ENCODE measurements around the gene LENG1.
A peak's percentile ranks its signal among the peaks of the same experiment; 100 is the strongest.
"Not testable (repeated sequence)": the region's sequence is repeated elsewhere in the genome, so short reads cannot be mapped to it uniquely, and the experiment has no call there.

LENG1 gene

GRCh38 chr19:54159352-54160181 is at the start of gene LENG1:
Gene LENG1 (minus strand): TSS chr19:54159721. CDS start chr19:54159695, 26 bp downstream.
- H3K36me3 ChIP-seq (ENCODE audit: control insufficient read depth in 2 of 2, insufficient read depth in 2 of 2, low read length in 2 of 2) = peaks cover 28 to 31% of the 10 kb centered on the region in 2 donors
- peaks cover 42 to 44% of the 10 kb centered on the region in 2 donors for H3K4me1 ChIP-seq (ENCODE audit: control insufficient read depth in 2 of 2, insufficient read depth in 2 of 2, low read length in 2 of 2)
- no peaks in the 10 kb centered on the region for H3K9me3 ChIP-seq (ENCODE audit: control insufficient read depth in 2 of 2, low read length in 2 of 2)
- H3K27me3 ChIP-seq (ENCODE audit: control insufficient read depth in 2 of 2, insufficient read depth in 2 of 2, low read length in 2 of 2) = no peaks in the 10 kb centered on the region
- peak within 1 kb of the TSS; percentile 82 to 97 for H3K4me3 ChIP-seq (ENCODE audit: low read length in 2 of 2)
- H3K9ac ChIP-seq (ENCODE audit: low read depth in 1 of 2, low read length in 2 of 2) = peak within 1 kb of the TSS; percentile 84 to 91
- peak within 1 kb of the TSS; percentile 96 to 98 for H3K27ac ChIP-seq (ENCODE audit: low read depth in 2 of 2, low read length in 2 of 2)

GRCh38 chr19:54208784-54209057 is 49.2 kb upstream of the LENG1 start:
- Histone ChIP-seq H3K9me3 (ENCODE audit: control insufficient read depth in 2 of 2, low read length in 2 of 2) (no peaks in the 10 kb centered on the region), H3K36me3 (ENCODE audit: control insufficient read depth in 2 of 2, insufficient read depth in 2 of 2, low read length in 2 of 2) (peaks cover 26 to 44% of the 10 kb centered on the region in 2 donors), H3K27me3 (ENCODE audit: control insufficient read depth in 2 of 2, insufficient read depth in 2 of 2, low read length in 2 of 2) (no peaks in the 10 kb centered on the region), H3K4me3 (ENCODE audit: low read length in 2 of 2) (no peak overlapping the region), H3K27ac (ENCODE audit: low read depth in 2 of 2, low read length in 2 of 2) (peak overlapping the region; percentile 82 to 87), H3K4me1 (ENCODE audit: control insufficient read depth in 2 of 2, insufficient read depth in 2 of 2, low read length in 2 of 2) (peaks cover 36 to 61% of the 10 kb centered on the region in 2 donors), H3K9ac (ENCODE audit: low read depth in 1 of 2, low read length in 2 of 2) (peak overlapping the region in 1 of 2 donors; percentile 69)

GRCh38 chr19:54207983-54208783 is 48.7 kb upstream of the LENG1 start:
- no peak overlapping the region for H3K9ac ChIP-seq (ENCODE audit: low read depth in 1 of 2, low read length in 2 of 2)
- H3K27me3 ChIP-seq (ENCODE audit: control insufficient read depth in 2 of 2, insufficient read depth in 2 of 2, low read length in 2 of 2) = no peaks in the 10 kb centered on the region
- H3K9me3 ChIP-seq (ENCODE audit: control insufficient read depth in 2 of 2, low read length in 2 of 2) = no peaks in the 10 kb centered on the region
- peak overlapping the region; percentile 82 to 87 for H3K27ac ChIP-seq (ENCODE audit: low read depth in 2 of 2, low read length in 2 of 2)
- peaks cover 39 to 66% of the 10 kb centered on the region in 2 donors for H3K4me1 ChIP-seq (ENCODE audit: control insufficient read depth in 2 of 2, insufficient read depth in 2 of 2, low read length in 2 of 2)
- no peak overlapping the region for H3K4me3 ChIP-seq (ENCODE audit: low read length in 2 of 2)
- H3K36me3 ChIP-seq (ENCODE audit: control insufficient read depth in 2 of 2, insufficient read depth in 2 of 2, low read length in 2 of 2) = peaks cover 29 to 47% of the 10 kb centered on the region in 2 donors

GRCh38 chr19:54207676-54207982 is 48.1 kb upstream of the LENG1 start:
- peaks cover 44 to 70% of the 10 kb centered on the region in 2 donors for H3K4me1 ChIP-seq (ENCODE audit: control insufficient read depth in 2 of 2, insufficient read depth in 2 of 2, low read length in 2 of 2)
- H3K36me3 ChIP-seq (ENCODE audit: control insufficient read depth in 2 of 2, insufficient read depth in 2 of 2, low read length in 2 of 2) = peaks cover 35 to 53% of the 10 kb centered on the region in 2 donors
- no peak overlapping the region for H3K9ac ChIP-seq (ENCODE audit: low read depth in 1 of 2, low read length in 2 of 2)
- H3K9me3 ChIP-seq (ENCODE audit: control insufficient read depth in 2 of 2, low read length in 2 of 2) = no peaks in the 10 kb centered on the region
- H3K27ac ChIP-seq (ENCODE audit: low read depth in 2 of 2, low read length in 2 of 2) = peak overlapping the region; percentile 67 to 73
- no peaks in the 10 kb centered on the region for H3K27me3 ChIP-seq (ENCODE audit: control insufficient read depth in 2 of 2, insufficient read depth in 2 of 2, low read length in 2 of 2)
- no peak overlapping the region for H3K4me3 ChIP-seq (ENCODE audit: low read length in 2 of 2)

GRCh38 chr19:54207193-54207592 is 47.7 kb upstream of the LENG1 start:
- H3K4me1 ChIP-seq (ENCODE audit: control insufficient read depth in 2 of 2, insufficient read depth in 2 of 2, low read length in 2 of 2) = peaks cover 49 to 75% of the 10 kb centered on the region in 2 donors
- H3K9ac ChIP-seq (ENCODE audit: low read depth in 1 of 2, low read length in 2 of 2); H3K9me3 ChIP-seq (ENCODE audit: control insufficient read depth in 2 of 2, low read length in 2 of 2); H3K27me3 ChIP-seq (ENCODE audit: control insufficient read depth in 2 of 2, insufficient read depth in 2 of 2, low read length in 2 of 2); H3K4me3 ChIP-seq (ENCODE audit: low read length in 2 of 2): not testable (repeated sequence)
- peak overlapping the region; percentile 24 to 67 for H3K27ac ChIP-seq (ENCODE audit: low read depth in 2 of 2, low read length in 2 of 2)
- peaks cover 38 to 57% of the 10 kb centered on the region in 2 donors for H3K36me3 ChIP-seq (ENCODE audit: control insufficient read depth in 2 of 2, insufficient read depth in 2 of 2, low read length in 2 of 2)

- Histone ChIP-seq H3K27me3 (ENCODE audit: control insufficient read depth in 2 of 2, insufficient read depth in 2 of 2, low read length in 2 of 2) (no peaks in the 10 kb centered on the region), H3K9me3 (ENCODE audit: control insufficient read depth in 2 of 2, low read length in 2 of 2) (no peaks in the 10 kb centered on the region), H3K4me1 (ENCODE audit: control insufficient read depth in 2 of 2, insufficient read depth in 2 of 2, low read length in 2 of 2) (peaks cover 53 to 79% of the 10 kb centered on the region in 2 donors), H3K36me3 (ENCODE audit: control insufficient read depth in 2 of 2, insufficient read depth in 2 of 2, low read length in 2 of 2) (peaks cover 38 to 60% of the 10 kb centered on the region in 2 donors), H3K27ac (ENCODE audit: low read depth in 2 of 2, low read length in 2 of 2) (peak overlapping the region; percentile 24 to 67), H3K4me3 (ENCODE audit: low read length in 2 of 2) (no peak overlapping the region), H3K9ac (ENCODE audit: low read depth in 1 of 2, low read length in 2 of 2) (no peak overlapping the region)
Observed at GRCh38 chr19:54206831-54207177, 47.3 kb upstream of the LENG1 start.

GRCh38 chr19:54206030-54206830 is 46.7 kb upstream of the LENG1 start:
- H3K9ac ChIP-seq (ENCODE audit: low read depth in 1 of 2, low read length in 2 of 2) = no peak overlapping the region
- peak overlapping the region; percentile 3 to 67 for H3K27ac ChIP-seq (ENCODE audit: low read depth in 2 of 2, low read length in 2 of 2)
- H3K9me3 ChIP-seq (ENCODE audit: control insufficient read depth in 2 of 2, low read length in 2 of 2) = no peaks in the 10 kb centered on the region
- H3K27me3 ChIP-seq (ENCODE audit: control insufficient read depth in 2 of 2, insufficient read depth in 2 of 2, low read length in 2 of 2) = no peaks in the 10 kb centered on the region
- peaks cover 53 to 79% of the 10 kb centered on the region in 2 donors for H3K4me1 ChIP-seq (ENCODE audit: control insufficient read depth in 2 of 2, insufficient read depth in 2 of 2, low read length in 2 of 2)
- H3K36me3 ChIP-seq (ENCODE audit: control insufficient read depth in 2 of 2, insufficient read depth in 2 of 2, low read length in 2 of 2) = peaks cover 38 to 66% of the 10 kb centered on the region in 2 donors
- no peak overlapping the region for H3K4me3 ChIP-seq (ENCODE audit: low read length in 2 of 2)

GRCh38 chr19:54204767-54205468 is 45.4 kb upstream of the LENG1 start:
- Histone ChIP-seq H3K4me3 (ENCODE audit: low read length in 2 of 2) (no peak overlapping the region), H3K4me1 (ENCODE audit: control insufficient read depth in 2 of 2, insufficient read depth in 2 of 2, low read length in 2 of 2) (peaks cover 45 to 68% of the 10 kb centered on the region in 2 donors), H3K27me3 (ENCODE audit: control insufficient read depth in 2 of 2, insufficient read depth in 2 of 2, low read length in 2 of 2) (no peaks in the 10 kb centered on the region), H3K9me3 (ENCODE audit: control insufficient read depth in 2 of 2, low read length in 2 of 2) (no peaks in the 10 kb centered on the region), H3K36me3 (ENCODE audit: control insufficient read depth in 2 of 2, insufficient read depth in 2 of 2, low read length in 2 of 2) (peaks cover 38 to 67% of the 10 kb centered on the region in 2 donors), H3K9ac (ENCODE audit: low read depth in 1 of 2, low read length in 2 of 2) (peak overlapping the region in 1 of 2 donors; percentile 34), H3K27ac (ENCODE audit: low read depth in 2 of 2, low read length in 2 of 2) (no peak overlapping the region)

- Histone ChIP-seq H3K27me3 (ENCODE audit: control insufficient read depth in 2 of 2, insufficient read depth in 2 of 2, low read length in 2 of 2) (no peaks in the 10 kb centered on the region), H3K9ac (ENCODE audit: low read depth in 1 of 2, low read length in 2 of 2) (peak overlapping the region; percentile 14 to 23), H3K4me1 (ENCODE audit: control insufficient read depth in 2 of 2, insufficient read depth in 2 of 2, low read length in 2 of 2) (peaks cover 30 to 50% of the 10 kb centered on the region in 2 donors), H3K9me3 (ENCODE audit: control insufficient read depth in 2 of 2, low read length in 2 of 2) (no peaks in the 10 kb centered on the region), H3K27ac (ENCODE audit: low read depth in 2 of 2, low read length in 2 of 2) (no peak overlapping the region), H3K36me3 (ENCODE audit: control insufficient read depth in 2 of 2, insufficient read depth in 2 of 2, low read length in 2 of 2) (peaks cover 38 to 63% of the 10 kb centered on the region in 2 donors), H3K4me3 (ENCODE audit: low read length in 2 of 2) (peak overlapping the region in 1 of 2 donors; percentile 92)
Observed at GRCh38 chr19:54203151-54203611, 43.7 kb upstream of the LENG1 start.
